Mesodermal cell (in vitro differentiated cells): ENCODE results near the gene METTL27.
"Not testable (repeated sequence)": the region's sequence is repeated elsewhere in the genome, so short reads cannot be mapped to it uniquely, and the experiment has no call there.

Experiments used
- H3K27ac ChIP-seq: 2 replicates; pipeline ENCODE4 v1.7.0; 2013; ENCODE audit warnings: mild to moderate bottlenecking, low read depth, low read length, moderate library complexity; ENCODE audit not compliant: severe bottlenecking
- H3K36me3 ChIP-seq: 2 replicates; pipeline ENCODE4 v1.7.1; 2013; ENCODE audit warnings: mild to moderate bottlenecking, low read length, moderate library complexity; ENCODE audit not compliant: control insufficient read depth, insufficient read depth
- H3K4me1 ChIP-seq: one replicate; pipeline ENCODE4 v1.7.1; 2013; ENCODE audit warnings: mild to moderate bottlenecking, low read length; ENCODE audit not compliant: insufficient read depth, control insufficient read depth, poor library complexity, severe bottlenecking
- H3K4me3 ChIP-seq: 2 replicates; pipeline ENCODE4 v1.7.0; 2013; ENCODE audit warnings: low read length, control low read depth, mild to moderate bottlenecking; ENCODE audit not compliant: insufficient read depth, poor library complexity, severe bottlenecking; ENCODE audit errors: extremely low read depth
- H3K9me3 ChIP-seq: 2 replicates; pipeline ENCODE4 v1.7.1; 2013; ENCODE audit warnings: mild to moderate bottlenecking, low read length, moderate library complexity; ENCODE audit not compliant: control insufficient read depth
- WGBS, 2 experiments: methylation state at CpG; one replicate each; pipeline ENCODE4 v1.1.5; 2013; ENCODE audit warnings: missing lambda C conversion rate in 2 of 2; ENCODE audit not compliant: insufficient coverage in 2 of 2; 5-methylcytosine and 5-hydroxymethylcytosine counted together

The METTL27 gene

DNA sequence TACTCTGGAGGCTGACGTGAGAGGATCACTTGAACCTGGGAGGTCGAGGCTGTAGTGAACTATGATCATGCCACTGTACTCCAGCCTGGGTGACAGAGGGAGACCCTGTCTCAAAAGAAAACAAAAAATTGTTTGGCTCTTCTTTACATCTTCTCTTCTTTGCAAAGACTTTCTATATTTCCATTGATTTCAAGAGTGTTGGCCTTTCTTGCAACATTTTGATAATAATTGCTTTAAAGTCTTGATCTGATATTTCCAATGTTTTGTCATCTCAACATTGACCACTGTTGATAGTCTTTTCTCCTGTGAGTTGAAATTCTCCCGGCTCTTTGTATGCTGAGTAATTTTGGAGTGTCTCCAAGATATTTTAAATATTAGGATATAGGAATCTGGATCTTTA lies 29.3 kb downstream of the METTL27 start:
- Histone ChIP-seq H3K27ac (no peak overlapping the region), H3K9me3 (no peaks in the 10 kb centered on the region), H3K4me1 (peaks cover 3% of the 10 kb centered on the region), H3K36me3 (no peaks in the 10 kb centered on the region), H3K4me3 (no peak overlapping the region)
- 85 to 100% methylated on average over 2 of the region's 3 CpGs for WGBS, 2 experiments

DNA sequence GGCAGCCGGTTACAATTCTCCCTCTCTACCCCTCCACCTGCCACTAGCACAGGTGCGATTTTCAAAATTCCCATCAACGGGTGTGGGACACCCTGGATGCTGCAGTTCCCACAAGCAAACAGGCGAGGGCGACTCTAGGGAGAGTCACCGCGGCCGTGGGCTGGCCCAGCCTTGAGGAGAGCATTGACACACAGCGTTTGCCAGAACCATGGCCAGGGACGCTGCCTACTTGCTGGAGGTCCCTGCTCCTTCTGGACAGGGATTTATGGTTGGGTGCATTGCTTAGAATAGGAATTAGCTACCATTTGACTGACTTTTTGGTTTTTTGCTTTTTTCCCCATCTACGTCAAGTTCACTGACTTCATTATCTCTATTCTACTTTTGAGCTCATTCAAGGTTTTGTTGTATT lies 30.6 kb downstream of the METTL27 start:
- no peaks in the 10 kb centered on the region for H3K36me3 ChIP-seq
- H3K9me3 ChIP-seq, result no peaks in the 10 kb centered on the region
- no peak overlapping the region for H3K27ac ChIP-seq
- 0 to 3% methylated on average over 7 to 10 of the region's 11 CpGs for WGBS, 2 experiments
- peaks cover 3% of the 10 kb centered on the region for H3K4me1 ChIP-seq
- no peak overlapping the region for H3K4me3 ChIP-seq

DNA sequence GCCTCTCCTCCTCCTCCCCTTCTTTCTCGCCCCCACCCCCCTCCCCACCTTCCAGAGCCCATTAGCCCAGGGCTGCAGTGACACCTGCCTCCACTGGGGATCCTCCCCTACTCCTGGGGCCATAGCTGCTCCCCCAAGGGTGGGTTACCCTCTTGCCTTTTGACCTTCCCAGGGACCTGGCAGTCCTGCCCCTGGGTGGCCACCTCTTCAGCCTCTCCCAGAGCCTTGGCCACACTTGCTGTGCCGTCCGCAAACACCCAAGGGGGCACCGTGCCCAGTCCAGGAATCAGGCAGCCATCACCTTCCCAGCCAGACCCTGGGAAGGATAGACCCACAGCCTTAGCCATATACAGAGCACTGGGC lies 31.3 kb downstream of the METTL27 start:
- Histone ChIP-seq H3K9me3 (no peaks in the 10 kb centered on the region), H3K27ac (no peak overlapping the region), H3K4me3 (no peak overlapping the region), H3K36me3 (no peaks in the 10 kb centered on the region), H3K4me1 (peaks cover 3% of the 10 kb centered on the region)
- 58 to 94% methylated on average over 3 to 4 of the region's 4 CpGs for WGBS, 2 experiments

DNA sequence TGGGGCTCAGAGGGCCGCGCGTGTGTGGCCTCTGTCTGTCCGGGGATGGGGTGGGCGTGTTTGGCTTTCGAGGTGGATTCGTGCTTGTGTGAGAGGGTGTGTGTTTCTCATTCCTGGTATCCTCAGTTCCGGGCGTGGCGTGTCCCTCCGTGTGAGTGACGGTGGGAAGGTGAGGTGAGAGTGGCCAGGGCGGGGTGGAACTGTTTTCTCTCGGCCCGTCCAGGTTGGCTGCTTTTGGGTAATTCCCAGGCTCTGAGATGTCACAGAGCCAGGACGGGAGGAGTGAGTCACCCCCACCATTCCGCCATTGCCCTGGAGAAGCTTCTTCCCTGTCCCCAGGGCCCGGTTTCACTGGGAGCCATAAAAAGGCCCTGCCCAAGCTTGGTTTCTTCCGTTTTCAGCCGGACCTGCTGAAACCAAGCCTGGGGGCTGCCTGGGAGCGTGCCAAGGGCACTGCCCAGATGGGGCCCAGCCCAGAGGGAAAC lies 32.8 kb downstream of the METTL27 start:
- Histone ChIP-seq H3K36me3 (no peaks in the 10 kb centered on the region), H3K4me3 (no peak overlapping the region), H3K4me1 (peaks cover 3% of the 10 kb centered on the region), H3K27ac (no peak overlapping the region), H3K9me3 (no peaks in the 10 kb centered on the region)
- WGBS, 2 experiments, result 86 to 87% methylated on average over 10 to 20 of the region's 21 CpGs

DNA sequence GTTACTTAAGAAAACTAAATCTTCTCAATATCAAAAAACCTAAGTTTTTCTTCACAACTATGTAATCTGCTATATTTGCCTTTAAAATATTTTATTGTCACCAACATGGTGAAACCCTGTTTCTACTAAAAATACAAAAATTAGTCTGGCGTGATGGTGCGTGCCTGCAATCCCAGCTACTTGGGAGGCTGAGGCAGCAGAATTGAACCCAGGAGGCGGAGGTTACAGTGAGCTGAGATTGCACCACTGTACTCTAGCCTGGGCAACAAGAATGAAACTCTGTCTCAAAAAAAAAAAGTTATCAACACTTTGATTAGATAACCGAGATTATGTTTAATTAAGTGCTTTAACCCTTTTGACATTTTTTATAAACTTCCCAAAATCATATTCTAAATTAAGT lies 39.9 kb downstream of the METTL27 start:
- H3K36me3 ChIP-seq, result no peaks in the 10 kb centered on the region
- no peak overlapping the region for H3K27ac ChIP-seq
- 80 to 100% methylated on average over 1 to 3 of the region's 4 CpGs for WGBS, 2 experiments
- H3K9me3 ChIP-seq, result no peaks in the 10 kb centered on the region
- peaks cover 2% of the 10 kb centered on the region for H3K4me1 ChIP-seq
- H3K4me3 ChIP-seq, result no peak overlapping the region

DNA sequence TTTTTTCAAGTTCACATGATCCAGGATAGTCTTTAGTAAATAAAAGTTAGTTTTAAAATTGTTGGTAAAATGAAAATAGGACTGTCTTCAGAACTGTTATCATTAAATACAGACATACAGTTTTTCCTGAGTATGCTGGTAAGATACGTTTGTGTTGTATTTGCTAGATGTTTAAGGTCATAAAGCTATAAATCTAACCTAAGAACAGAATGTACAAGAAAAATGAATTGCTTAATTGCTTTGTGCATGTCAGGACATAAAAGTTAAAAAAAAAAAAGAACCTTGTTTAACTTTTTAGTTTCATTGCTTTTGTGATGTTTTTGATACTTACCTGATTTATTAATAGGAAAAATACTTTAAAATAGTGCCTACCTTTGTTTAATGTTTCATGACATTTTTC lies 40.7 kb downstream of the METTL27 start:
- Histone ChIP-seq H3K27ac (no peak overlapping the region), H3K36me3 (no peaks in the 10 kb centered on the region), H3K9me3 (no peaks in the 10 kb centered on the region), H3K4me1 (peaks cover 2% of the 10 kb centered on the region), H3K4me3 (no peak overlapping the region)
- WGBS, 2 experiments, result no CpG with 5 or more reads among the region's 1 CpG

DNA sequence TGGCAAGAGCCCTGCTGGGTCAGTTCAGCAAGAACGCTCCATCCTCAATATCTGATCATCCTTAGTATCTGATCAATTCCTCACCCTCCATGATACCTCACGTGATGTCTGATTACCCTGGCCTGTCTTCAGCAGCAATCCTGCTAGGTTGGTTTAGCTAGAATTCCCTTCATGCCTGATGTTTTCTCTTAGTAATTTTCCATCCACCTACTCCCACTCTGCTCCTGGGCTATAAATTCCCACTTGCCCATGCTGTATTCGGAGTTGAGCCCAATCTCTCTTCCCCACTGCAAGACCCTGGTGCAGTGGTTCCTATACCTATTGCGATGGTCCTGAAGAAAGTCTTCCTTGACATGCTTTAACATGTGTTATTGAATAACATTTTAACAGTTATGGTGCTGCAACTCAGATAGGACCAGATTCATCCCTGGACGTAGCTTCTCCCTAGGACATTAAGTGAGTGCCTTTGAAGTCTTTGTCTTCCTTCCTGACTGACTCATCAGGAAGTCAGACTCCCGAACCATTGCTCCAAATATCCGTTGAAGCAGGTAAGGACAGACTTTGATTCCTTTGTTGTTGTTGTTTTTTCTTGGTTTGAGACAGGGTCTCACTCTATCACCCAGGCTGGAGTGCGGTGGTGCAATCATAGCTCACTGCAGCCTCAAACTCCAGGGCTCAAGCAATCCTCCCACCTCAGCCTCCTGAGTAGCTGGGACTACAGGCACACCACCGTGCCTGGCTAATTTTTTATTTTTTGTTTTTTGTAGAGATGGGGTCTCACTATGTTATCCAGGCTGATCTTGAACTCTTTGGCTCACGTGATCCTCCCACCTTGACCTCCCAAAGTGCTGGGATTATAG lies 42.8 kb downstream of the METTL27 start:
- H3K36me3 ChIP-seq, result no peaks in the 10 kb centered on the region
- H3K27ac ChIP-seq, result peak overlapping the region; percentile 16
- H3K4me1 ChIP-seq, result peaks cover 2% of the 10 kb centered on the region
- no peak overlapping the region for H3K4me3 ChIP-seq
- 64 to 66% methylated on average over 3 to 7 of the region's 10 CpGs for WGBS, 2 experiments
- H3K9me3 ChIP-seq, result no peaks in the 10 kb centered on the region

DNA sequence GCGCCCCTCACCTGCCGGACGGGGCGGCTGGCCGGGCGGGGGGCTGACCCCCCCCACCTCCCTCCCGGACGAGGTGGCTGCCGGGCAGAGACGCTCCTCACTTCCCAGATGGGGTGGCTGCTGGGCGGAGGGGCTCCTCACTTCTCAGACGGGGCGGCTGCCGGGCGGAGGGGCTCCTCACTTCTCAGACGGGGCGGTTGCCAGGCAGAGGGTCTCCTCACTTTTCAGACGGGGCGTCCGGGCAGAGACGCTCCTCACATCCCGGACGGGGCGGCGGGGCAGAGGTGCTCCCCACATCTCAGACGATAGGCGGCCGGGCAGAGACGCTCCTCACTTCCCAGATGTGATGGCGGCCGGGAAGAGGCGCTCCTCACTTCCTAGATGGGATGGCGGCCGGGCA lies 45.1 kb downstream of the METTL27 start:
- H3K4me3 ChIP-seq, H3K4me1 ChIP-seq, H3K27ac ChIP-seq, H3K36me3 ChIP-seq, H3K9me3 ChIP-seq: not testable (repeated sequence)
- no CpG with 5 or more reads among the region's 34 CpGs for WGBS, 2 experiments

DNA sequence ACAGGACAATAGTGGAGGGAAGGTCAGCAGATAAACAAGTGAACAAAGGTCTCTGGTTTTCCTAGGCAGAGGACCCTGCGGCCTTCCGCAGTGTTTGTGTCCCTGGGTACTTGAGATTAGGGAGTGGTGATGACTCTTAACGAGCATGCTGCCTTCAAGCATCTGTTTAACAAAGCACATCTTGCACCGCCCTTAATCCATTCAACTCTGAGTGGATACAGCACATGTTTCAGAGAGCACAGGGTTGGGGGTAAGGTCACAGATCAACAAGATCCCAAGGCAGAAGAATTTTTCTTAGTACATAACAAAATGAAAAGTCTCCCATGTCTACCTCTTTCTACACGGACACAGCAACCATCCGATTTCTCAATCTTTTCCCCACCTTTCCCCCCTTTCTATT lies 45.7 kb downstream of the METTL27 start:
- WGBS, 2 experiments, result 100% methylated on average over 1 of the region's 6 CpGs; no CpG with 5 or more reads in 1 of the 2 experiments
- not testable (repeated sequence) for H3K36me3 ChIP-seq, H3K9me3 ChIP-seq, H3K4me3 ChIP-seq, H3K27ac ChIP-seq, H3K4me1 ChIP-seq

DNA sequence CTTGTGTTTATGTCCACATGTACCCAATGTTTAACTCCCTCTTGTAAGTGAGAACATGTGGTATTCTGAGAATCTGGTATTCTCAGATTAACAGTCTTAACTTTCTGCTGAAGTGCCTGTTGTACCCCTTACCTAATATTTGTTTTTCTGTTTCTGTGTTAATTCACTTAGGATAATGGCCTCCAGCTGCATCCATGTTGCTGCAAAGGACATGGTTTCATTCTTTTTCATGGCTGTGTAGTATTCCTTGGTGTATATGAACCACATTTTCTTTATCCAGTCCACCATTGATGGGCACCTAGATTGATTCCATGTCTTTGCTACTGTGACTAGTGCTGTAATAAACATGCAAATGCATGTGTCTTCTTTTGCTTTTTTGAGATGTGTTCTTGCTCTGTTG lies 47.1 kb downstream of the METTL27 start:
- H3K27ac ChIP-seq, result not testable (repeated sequence)

DNA sequence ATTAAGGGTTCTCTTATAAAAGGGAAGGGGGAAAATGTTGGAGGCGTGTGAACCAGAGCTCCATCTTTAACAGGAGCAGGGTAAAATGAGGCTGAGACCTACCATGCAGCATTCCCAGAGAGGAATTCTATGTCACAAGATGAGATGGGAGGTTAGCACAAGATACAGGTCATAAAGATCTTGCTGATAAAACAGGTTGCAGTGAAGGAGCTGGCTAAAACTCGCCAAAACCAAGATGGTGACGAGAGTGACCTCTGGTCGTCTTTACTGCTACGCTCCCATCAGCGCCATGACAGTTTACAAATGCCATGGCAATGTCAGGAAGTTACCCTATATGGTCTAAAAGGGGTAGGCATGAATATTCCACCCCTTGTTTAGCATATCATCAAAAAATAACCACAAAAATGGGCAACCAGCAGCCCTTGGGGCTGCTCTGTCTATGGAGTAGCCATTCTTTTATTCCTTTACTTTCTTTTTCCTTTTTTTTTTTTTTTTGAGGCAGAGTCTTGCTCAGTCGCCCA lies 51.1 kb downstream of the METTL27 start:
- 96 to 97% methylated on average over 6 to 7 of the region's 7 CpGs for WGBS, 2 experiments

More for the DNA sequence above, 47.1 kb downstream of the METTL27 start:
- H3K36me3 ChIP-seq, H3K9me3 ChIP-seq, H3K4me3 ChIP-seq, H3K4me1 ChIP-seq: not testable (repeated sequence)

More for the DNA sequence above, 51.1 kb downstream of the METTL27 start:
- H3K36me3 ChIP-seq, H3K4me3 ChIP-seq, H3K27ac ChIP-seq, H3K9me3 ChIP-seq, H3K4me1 ChIP-seq: not testable (repeated sequence)
